Measurements from ENCODE around the gene MUC4.

- TF ChIP-seq CTCF (IDR thresholded peaks at IDR 0.05) (no peak), ZFX (IDR thresholded peaks at IDR 0.05; ENCODE audit: borderline replicate concordance) (no peak)
Measured at GRCh38 chr3:195760345-195761122, 51.2 kb downstream of the MUC4 start.
